Body of pancreas (tissue), 4 donors: ENCODE data around the gene SERPINA10. TPM values are rescaled to one million over a fixed set of nuclear protein-coding genes. Genes with fewer than 3 reads are reported as not detected.
A peak's percentile ranks its signal among the peaks of the same experiment; 100 is the strongest.

Experiments
- ATAC-seq: fragments of 150-250 bp; one replicate; pipeline ENCODE4 v1.9.1; 2016
- DNase-seq, 4 donors: peaks; one replicate each; pipeline ENCODE4 v3.0.0-alpha.2; 2019
- H3K27ac ChIP-seq, 4 donors: fragments of 200-600 bp; sonication (generic); 1 replicate in 3 of 4; 2 replicates in 1 of 4; pipeline versions ENCODE4 v1.5.1 to v1.6.1; 2016 to 2019; ENCODE audit warnings: mild to moderate bottlenecking in 1 of 4, mixed read lengths in 1 of 4, moderate library complexity in 1 of 4
- H3K27me3 ChIP-seq, 2 donors: fragments of 200-600 bp; sonication (generic); one replicate each; pipeline ENCODE4 v1.6.0; 2016; ENCODE audit warnings: mild to moderate bottlenecking in 1 of 2
- H3K36me3 ChIP-seq, 2 donors: fragments of 200-600 bp; sonication (generic); replicated peaks in 1 of 2; 2 replicates each; pipeline ENCODE4 v1.5.1; 2016; ENCODE audit warnings: low read depth in 2 of 2; ENCODE audit not compliant: insufficient read depth in 1 of 2
- H3K4me1 ChIP-seq: fragments of 200-600 bp; sonication (generic); one replicate; pipeline ENCODE4 v1.6.0; 2016
- H3K4me3 ChIP-seq, 2 donors: fragments of 200-600 bp; sonication (generic); 1 replicate in 1 of 2; 2 replicates in 1 of 2; pipeline ENCODE4 v1.5.1; 2016 to 2019
- H3K9me3 ChIP-seq, 3 donors: fragments of 200-600 bp; sonication (generic); 1 replicate in 2 of 3; 2 replicates in 1 of 3; pipeline ENCODE4 v1.5.1; 2016
- POLR2A ChIP-seq, 3 donors: fragments of 450-650 bp; IDR thresholded peaks; one replicate each; pipeline ENCODE4 v1.6.1; 2016; ENCODE audit warnings: antibody characterized with exemption in 3 of 3, mild to moderate bottlenecking in 2 of 3
- WGBS, 2 donors: methylation state at CpG; one replicate each; pipeline ENCODE4 v1.1.5; 2017; 5-methylcytosine and 5-hydroxymethylcytosine counted together
- intact Hi-C: fragments of 100-400 bp; cut with DNase I; formaldehyde crosslinking; loops from one replicate; pipeline ENCODE4 v1.15.1; 2023
- total RNA-seq, 2 donors: library from RNA; depleted of rRNA; stranded (reverse); fragments of >200 nt; gene quantifications; one replicate each; pipeline ENCODE4 v1.1.0, GENCODE V29; 2016
- TF ChIP-seq, protein P1 (sequence below), 7 experiments: fragments of 450-650 bp in 4 of 7; fragments of 200-600 bp in 3 of 7; sonication (generic) in 3 of 7; IDR thresholded peaks; one replicate each; pipeline ENCODE4 v1.5.1; 2016 to 2019; ENCODE audit warnings: antibody characterized with exemption in 7 of 7

Gene SERPINA10, protein sequence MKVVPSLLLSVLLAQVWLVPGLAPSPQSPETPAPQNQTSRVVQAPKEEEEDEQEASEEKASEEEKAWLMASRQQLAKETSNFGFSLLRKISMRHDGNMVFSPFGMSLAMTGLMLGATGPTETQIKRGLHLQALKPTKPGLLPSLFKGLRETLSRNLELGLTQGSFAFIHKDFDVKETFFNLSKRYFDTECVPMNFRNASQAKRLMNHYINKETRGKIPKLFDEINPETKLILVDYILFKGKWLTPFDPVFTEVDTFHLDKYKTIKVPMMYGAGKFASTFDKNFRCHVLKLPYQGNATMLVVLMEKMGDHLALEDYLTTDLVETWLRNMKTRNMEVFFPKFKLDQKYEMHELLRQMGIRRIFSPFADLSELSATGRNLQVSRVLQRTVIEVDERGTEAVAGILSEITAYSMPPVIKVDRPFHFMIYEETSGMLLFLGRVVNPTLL
- total RNA-seq, result 1 to 10 TPM in 1 of 2 donors, not detected in 1; 3.0 TPM

- TF ChIP-seq, protein P1, sequence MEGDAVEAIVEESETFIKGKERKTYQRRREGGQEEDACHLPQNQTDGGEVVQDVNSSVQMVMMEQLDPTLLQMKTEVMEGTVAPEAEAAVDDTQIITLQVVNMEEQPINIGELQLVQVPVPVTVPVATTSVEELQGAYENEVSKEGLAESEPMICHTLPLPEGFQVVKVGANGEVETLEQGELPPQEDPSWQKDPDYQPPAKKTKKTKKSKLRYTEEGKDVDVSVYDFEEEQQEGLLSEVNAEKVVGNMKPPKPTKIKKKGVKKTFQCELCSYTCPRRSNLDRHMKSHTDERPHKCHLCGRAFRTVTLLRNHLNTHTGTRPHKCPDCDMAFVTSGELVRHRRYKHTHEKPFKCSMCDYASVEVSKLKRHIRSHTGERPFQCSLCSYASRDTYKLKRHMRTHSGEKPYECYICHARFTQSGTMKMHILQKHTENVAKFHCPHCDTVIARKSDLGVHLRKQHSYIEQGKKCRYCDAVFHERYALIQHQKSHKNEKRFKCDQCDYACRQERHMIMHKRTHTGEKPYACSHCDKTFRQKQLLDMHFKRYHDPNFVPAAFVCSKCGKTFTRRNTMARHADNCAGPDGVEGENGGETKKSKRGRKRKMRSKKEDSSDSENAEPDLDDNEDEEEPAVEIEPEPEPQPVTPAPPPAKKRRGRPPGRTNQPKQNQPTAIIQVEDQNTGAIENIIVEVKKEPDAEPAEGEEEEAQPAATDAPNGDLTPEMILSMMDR (IDR thresholded peaks at IDR 0.05), result no peak
- no peak for TF ChIP-seq POLR2A (IDR thresholded peaks at IDR 0.05)
- no peak within 1 kb of the TSS for H3K27ac ChIP-seq
- H3K9me3 ChIP-seq, result no peaks in the 10 kb centered on the region
- peaks cover 13% of the 10 kb centered on the region for H3K4me1 ChIP-seq
- 33 to 42% methylated on average over 9 to 10 of the region's 10 CpGs for WGBS, 2 donors
- DNase-seq, result no peak
- intact Hi-C loops, result no loop called here
- H3K27me3 ChIP-seq, result no peaks in the 10 kb centered on the region
- H3K36me3 ChIP-seq, result no peaks in the 10 kb centered on the region
- no peak for ATAC-seq
- no peak within 1 kb of the TSS for H3K4me3 ChIP-seq
Measured at GRCh38 chr14:94292872-94293577, at the start of gene SERPINA10. Gene SERPINA10 (minus strand): TSS chr14:94293268. CDS start chr14:94290593, 2,675 bp downstream.

GRCh38 chr14:94342334-94342934 is 49.4 kb upstream of the SERPINA10 start:
- ATAC-seq (peak; percentile 90), DNase-seq (peak; percentile 78 to 94 (median 90))
- Histone ChIP-seq H3K4me3 (no peak overlapping the region), H3K9me3 (no peaks in the 10 kb centered on the region), H3K27me3 (no peaks in the 10 kb centered on the region), H3K27ac (peak overlapping the region; percentile 1 to 71 (median 11)), H3K36me3 (no peaks in the 10 kb centered on the region), H3K4me1 (peaks cover 13% of the 10 kb centered on the region)
- intact Hi-C loops, result no loop called here
- TF ChIP-seq POLR2A (IDR thresholded peaks at IDR 0.05), result no peak
- TF ChIP-seq, protein P1 (IDR thresholded peaks at IDR 0.05), result no peak
- WGBS, 2 donors, result 23 to 38% methylated on average over 2 of the region's 2 CpGs

DNA sequence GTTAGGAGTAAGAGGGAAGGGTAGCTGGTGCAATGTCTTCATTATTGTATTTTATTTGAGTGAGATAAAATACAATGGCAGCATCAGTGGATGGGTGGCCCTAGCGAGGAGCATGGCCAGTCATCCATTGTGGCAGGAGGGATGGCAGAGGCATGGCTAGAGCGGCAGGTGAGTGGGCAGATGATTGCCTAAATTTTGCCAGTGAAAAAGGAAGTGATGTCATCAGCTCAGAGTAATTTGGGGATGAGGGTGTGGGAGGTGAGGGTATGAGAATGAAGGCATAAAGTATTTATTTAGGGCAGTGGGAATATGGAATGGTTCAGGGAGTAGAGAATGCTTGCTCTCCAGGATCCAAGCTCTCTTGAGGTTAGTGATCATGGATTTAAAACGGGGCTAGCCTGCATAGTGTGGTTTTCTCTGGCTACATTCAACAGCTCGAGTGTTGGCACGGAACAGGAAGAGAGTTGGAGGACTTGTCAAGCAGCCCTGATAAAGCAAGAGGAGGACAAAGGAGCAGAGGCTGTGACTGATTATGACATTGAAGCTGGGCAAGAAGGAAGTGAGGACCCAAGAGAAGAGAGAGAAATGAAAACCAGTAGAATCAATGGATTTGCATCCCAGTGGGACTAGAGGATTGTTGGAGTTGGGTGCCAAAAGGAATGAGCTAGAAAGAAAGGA is 48.7 kb upstream of the SERPINA10 start:
- TF ChIP-seq, protein P1 (IDR thresholded peaks at IDR 0.05), result no peak
- no peak for TF ChIP-seq POLR2A (IDR thresholded peaks at IDR 0.05)
- DNase-seq, result no peak
- ATAC-seq, result peak; percentile 21
- peaks cover 13% of the 10 kb centered on the region for H3K4me1 ChIP-seq
- H3K9me3 ChIP-seq, result no peaks in the 10 kb centered on the region
- H3K36me3 ChIP-seq, result no peaks in the 10 kb centered on the region
- no peaks in the 10 kb centered on the region for H3K27me3 ChIP-seq
- intact Hi-C loops, result no loop called here
- peak overlapping the region; percentile 1 to 71 (median 22) for H3K27ac ChIP-seq
- WGBS, 2 donors, result 31 to 43% methylated on average over 5 of the region's 5 CpGs
- H3K4me3 ChIP-seq, result no peak overlapping the region

DNA sequence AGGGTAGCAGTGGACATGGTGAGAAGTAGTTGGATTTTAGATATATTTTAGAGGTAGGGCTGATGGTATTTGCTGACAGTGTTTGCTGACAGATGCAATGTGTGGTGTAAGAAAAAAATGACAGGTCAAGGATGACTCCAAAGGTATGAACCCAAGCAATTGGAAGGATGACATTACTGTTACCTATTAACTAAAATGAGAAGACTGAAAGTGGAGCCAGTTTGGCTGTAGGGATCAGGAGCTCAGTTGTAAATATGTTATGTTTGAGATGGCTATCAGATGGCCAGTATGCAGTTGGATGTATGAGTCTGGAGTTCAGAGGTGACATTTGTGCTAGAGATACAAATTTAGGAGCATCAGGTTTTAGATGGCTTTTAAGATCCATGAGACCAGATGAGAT is 47.5 kb upstream of the SERPINA10 start:
- Histone ChIP-seq H3K27me3 (no peaks in the 10 kb centered on the region), H3K9me3 (no peaks in the 10 kb centered on the region), H3K27ac (no peak overlapping the region), H3K36me3 (no peaks in the 10 kb centered on the region), H3K4me1 (peaks cover 13% of the 10 kb centered on the region), H3K4me3 (no peak overlapping the region)
- ATAC-seq (no peak), DNase-seq (no peak)
- intact Hi-C loops, result no loop called here
- TF ChIP-seq, protein P1 (IDR thresholded peaks at IDR 0.05), result no peak
- TF ChIP-seq POLR2A (IDR thresholded peaks at IDR 0.05), result no peak
